NCI-H446 (cell line): ENCODE data around the gene PHIP.
"Not testable (repeated sequence)": the region's sequence is repeated elsewhere in the genome, so short reads cannot be mapped to it uniquely, and the experiment has no call there.

Experiments used
- DNase-seq, 2 experiments: peaks; one replicate each; lab custom pipeline; 2025; lab: John Stamatoyannopoulos, UW

Gene PHIP

DNA sequence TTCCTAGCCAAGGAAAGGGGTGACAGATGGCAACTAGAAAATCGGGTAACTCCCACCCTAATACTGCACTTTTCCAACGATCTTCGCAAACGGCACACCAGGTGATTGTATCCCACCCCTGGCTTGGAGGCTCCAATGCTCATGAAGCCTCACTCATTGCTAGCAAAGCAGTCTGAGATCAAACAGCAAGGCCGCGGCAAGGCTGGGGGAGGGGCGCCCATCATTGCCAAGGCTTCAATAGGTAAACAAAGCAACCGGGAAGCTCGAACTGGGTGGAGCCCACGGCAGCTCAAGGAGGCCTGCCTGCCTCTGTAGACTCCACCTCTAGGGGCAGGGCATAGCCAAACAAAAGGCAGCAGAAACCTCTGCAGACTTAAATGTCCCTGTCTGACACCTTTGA, 156.9 kb downstream of the PHIP start:
- not testable (repeated sequence) for DNase-seq

DNA sequence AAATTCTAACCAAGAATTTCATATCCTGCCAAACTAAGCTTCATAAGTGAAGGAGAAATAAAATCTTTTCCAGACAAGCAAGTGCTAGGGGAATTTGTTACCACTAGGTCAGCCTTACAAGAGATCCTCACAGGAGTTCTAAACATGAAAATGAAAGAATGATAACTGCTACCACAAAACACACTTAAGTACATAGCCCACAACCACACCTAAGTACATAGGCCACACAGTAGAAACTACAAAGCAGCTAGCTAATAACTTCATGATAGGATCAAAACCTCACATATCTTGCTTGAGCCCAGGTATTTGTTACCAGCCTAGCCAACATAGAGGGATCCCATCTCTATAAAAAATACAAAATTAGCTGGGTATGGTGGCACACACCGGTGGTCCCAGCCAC, 160.3 kb downstream of the PHIP start:
- no peak for DNase-seq

DNA sequence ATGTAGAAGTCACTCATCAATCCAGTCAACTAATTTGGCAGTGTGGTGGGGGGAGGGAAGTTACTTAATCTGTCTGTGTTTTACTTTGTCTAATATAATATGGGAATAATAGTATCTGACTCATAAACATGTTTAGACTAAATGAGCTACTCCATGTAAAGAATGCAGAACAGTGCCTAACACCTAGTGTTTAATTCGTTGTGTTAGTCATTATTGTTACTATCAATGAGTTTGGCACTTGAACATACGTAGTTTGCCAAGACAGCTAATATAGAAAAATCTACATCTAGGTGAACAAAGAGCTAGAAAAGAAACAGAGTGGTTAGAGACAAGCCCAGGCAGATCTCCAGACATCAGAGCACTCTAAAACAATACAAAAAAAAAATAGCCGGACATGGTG, 161.6 kb downstream of the PHIP start:
- no peak for DNase-seq

DNA sequence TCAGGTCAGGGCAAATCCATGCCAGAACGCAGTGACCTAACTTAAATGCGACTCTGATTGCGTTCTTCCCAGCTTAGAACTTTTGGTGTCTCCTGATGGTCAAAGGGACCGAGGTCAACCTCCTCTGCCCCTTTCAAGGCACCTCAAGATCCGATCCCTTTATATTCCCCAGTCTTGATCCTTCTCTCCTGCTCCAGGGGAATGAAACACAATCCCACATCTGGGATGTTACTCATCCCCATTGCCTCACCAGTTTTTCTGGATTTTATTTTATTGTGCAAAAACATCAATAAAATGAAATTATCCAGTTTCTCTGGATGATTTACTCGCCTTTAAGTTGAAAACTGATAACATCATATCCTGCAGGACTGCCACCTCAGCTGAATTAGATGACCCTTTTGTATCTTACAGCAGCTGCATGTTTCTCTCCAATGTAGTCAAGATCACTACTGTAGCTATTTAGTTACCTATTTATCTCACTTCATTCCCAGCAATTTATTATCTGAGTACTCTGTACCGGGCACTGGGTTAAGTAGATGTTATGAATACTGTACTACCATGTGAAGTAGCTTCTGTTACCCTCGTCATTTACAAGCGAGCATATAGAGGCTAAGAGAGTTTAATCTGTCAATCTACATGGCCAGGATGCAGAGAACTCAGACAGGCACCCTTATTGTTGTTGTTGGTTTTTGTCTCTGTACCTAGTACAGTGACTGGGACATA, 166.7 kb downstream of the PHIP start:
- no peak for DNase-seq

DNA sequence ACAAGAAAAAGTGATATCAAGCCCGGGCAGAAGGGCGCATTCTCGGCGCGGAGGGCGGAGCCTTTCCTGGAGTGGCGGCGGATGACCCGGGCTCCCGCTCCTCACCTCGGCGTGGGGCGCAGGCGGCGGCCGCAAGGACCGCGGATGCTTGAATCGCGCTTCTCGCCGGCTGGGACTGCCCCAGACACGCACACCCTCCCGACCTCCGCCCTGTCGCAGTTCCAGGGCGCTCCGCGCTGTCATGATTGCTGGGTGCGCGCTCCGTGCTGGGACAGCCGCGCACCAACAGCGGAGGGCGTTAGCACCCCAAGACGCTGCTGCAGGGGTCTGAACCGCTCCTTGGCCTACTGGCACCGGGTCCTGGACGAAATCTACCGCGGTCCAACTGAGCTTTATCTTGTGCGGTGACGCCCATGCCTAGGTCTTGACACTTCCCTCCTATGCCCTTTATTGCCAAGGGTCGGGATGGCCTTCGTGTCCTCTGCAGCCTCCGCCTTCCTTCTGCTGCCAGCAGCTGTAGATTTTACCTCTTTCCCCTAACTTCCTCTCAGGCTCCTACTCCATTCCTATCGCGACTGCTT, 167.4 kb downstream of the PHIP start:
- DNase-seq = no peak

DNA sequence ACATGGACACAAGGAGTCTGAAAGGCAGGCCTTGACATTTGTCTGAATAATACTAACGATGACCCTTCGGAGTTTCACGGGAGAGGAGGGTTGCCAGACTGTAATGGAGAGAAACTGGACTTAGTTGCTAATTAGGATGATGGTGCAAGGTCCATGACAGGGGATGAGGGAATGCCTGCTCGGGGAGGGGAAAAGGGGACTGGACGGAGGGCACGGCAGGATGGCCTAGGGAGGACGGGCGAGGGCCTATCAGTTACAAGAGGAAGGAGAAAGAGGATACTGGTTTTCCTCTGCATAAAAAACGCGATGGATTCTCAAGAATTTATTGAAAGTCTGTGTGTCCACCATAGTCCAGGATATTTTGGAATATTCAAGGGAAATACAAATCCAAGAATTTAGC, 168.0 kb downstream of the PHIP start:
- DNase-seq = no peak

DNA sequence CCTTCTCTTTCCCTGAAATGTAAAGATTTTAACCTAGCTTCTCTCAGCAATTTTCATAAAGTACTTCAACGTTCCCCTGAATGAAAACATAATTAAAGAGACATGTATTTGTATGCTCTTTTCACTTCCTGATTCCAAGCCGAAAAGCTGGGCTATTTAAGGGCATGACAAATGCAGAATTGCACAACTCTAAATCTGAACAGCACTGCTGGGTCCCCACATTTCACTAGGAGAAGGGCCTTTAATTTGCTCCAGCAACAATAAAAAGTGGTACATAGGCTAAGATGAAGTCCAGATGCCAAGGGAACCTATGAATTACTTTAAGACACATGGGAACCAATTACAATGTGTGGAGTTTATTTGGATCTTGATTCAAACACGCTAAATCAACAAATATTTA, 168.7 kb downstream of the PHIP start:
- no peak for DNase-seq

DNA sequence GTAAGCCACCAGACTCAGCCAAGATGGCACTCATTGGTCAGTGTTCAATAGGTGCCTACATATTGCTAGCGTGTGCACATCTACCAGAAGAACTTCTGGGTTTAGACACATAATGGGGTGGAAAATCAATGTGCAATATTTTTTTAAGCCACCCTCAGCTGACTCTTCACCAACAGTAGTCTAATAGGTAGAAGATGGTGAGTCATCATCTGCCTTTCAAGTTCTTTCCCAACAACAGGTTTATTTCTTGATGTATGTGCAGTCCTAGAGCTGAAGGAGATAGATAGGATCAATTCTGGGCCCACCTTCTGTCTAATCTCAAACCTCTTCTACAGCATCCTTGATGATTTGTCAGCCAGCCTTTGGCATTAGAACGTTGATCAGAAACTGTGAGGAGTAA, 169.4 kb downstream of the PHIP start:
- DNase-seq = no peak

DNA sequence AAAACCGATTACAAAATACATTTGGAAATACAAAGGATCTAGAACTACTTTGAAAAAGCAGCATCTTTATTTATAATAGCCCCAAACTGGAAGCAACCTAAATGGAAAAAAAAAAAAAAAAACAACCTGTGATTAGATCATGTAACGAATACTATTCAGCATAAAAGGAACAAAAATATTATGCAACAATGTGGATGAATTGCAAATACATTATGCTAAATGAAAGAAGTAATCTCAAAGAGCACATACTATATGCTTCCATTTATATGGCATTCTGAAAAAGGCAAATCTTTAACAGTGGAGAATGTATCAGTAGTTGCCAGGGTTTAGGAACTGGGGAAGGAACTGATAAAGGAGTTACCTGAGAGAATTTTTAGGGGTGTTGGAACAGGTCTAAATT, 181.8 kb downstream of the PHIP start:
- DNase-seq = no peak

DNA sequence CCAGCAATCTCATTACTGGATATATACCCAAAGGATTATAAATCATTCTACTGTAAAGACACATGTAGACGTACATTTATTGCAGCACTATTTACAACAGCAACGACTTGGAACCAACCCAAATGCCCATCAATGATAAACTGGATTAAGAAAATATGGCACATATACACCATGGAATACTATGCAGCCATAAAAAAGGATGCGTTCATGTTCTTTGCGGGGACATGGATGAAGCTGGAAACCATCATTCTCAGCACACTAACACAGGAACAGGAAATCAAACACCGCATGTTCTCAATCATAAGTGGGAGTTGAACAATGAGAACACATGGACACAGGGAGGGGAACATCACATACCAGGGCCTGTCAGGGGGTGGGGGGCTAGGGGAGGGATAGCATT, 188.2 kb downstream of the PHIP start:
- DNase-seq = not testable (repeated sequence)
